Measurements from ENCODE around the gene TMC1. TPM values are rescaled to one million over a fixed set of nuclear protein-coding genes. Genes with fewer than 3 reads are reported as not detected.

The TMC1 gene
- total RNA-seq, 1 experiment from 2014 or later, result not detected

DNA sequence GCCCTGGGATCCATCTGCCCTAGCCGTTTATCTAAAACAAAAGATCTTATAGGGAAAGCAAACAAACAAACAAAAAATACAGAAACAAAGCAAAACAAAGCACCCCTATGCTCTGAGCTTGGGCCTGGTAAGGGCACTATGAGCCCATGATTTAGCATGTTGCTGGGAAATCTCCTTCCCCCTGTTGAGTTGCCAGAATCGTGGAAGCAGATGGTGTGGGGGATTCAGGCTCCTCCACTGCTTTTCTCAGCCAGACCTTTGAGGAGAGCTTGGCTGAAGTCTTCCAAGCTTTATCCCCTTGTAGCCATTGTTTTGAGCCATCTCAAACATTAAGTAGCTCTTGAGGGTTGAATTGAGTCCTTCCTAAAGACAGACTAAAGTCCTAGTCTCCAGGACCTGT lies 29.9 kb downstream of the TMC1 start:
- no peak for DNase-seq
- Histone ChIP-seq H3K4me3 (no peak overlapping the region), H3K27me3 (no peaks in the 10 kb centered on the region), H3K9me3 (no peaks in the 10 kb centered on the region), H3K36me3 (no peaks in the 10 kb centered on the region)

DNA sequence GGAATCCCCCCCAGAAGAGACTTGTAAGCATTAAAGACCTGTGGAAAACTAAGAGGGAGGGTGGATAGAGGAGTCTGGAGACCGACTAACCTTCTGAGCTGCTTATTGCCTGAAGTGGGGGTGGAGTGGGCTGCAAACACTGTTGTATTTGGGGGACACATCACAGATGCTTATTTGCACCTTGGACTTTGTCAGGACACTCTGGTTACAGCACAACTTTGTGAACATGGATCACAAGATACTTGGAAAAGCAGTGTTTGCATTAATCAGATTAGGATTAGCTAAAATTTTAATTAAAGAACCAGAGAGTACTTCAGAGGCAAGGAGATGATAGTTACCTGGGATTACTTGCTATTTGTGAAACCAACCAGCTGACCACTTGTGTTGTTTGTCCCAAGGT lies 30.9 kb downstream of the TMC1 start:
- Histone ChIP-seq H3K9me3 (no peaks in the 10 kb centered on the region), H3K27me3 (no peaks in the 10 kb centered on the region), H3K36me3 (no peaks in the 10 kb centered on the region), H3K4me3 (no peak overlapping the region)
- DNase-seq, result no peak

DNA sequence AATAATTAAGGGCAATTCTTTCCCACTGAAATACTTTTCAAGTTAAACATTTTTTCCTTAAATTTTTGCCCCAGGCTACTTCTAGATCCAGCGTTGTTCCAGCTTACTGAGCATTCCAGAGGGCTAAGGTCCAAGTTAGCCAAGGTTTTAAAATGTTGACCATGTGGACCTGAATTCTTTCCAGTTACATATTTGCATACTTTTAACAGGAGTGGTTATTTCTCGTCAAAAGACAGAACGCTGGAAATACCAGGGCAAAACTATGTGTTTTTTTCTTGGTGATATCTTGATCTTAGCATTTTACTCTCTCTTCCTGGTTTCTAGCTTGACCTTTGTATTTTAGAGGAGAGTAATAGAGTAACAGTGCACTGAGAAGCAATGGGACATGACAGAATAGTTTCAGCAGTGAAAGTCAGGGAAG lies 32.8 kb downstream of the TMC1 start:
- Histone ChIP-seq H3K36me3 (no peaks in the 10 kb centered on the region), H3K9me3 (no peaks in the 10 kb centered on the region), H3K4me3 (no peak overlapping the region), H3K27me3 (no peaks in the 10 kb centered on the region)
- peak; percentile 19 for DNase-seq

DNA sequence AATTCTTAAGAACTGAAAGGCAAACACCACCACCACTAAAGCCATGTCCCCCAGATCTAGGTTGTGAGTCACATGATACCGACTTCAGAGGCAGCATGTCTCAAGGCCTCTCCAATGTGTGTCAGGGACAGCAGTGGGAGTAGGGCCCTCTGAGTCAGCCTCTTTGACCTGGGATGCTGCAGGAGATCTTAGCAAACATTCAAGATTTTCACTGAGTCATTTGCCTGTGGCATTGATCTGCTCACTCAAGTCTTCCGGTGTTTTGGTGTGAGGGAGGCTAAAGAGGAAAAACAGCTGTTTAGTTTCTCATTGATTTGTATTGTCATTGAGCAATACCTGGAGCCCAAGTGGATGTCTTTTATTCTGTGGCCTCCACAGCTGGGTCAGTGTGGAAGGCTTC lies 36.1 kb downstream of the TMC1 start:
- peak; percentile 84 for DNase-seq
- no peaks in the 10 kb centered on the region for H3K27me3 ChIP-seq
- H3K9me3 ChIP-seq, result no peaks in the 10 kb centered on the region
- H3K36me3 ChIP-seq, result no peaks in the 10 kb centered on the region
- no peak overlapping the region for H3K4me3 ChIP-seq

GRCh38 chr9:72560086-72560485 lies 38.7 kb downstream of the TMC1 start:
- no peaks in the 10 kb centered on the region for H3K9me3 ChIP-seq
- no peaks in the 10 kb centered on the region for H3K36me3 ChIP-seq
- no peaks in the 10 kb centered on the region for H3K27me3 ChIP-seq
- DNase-seq, result no peak
- H3K4me3 ChIP-seq, result no peak overlapping the region

DNA sequence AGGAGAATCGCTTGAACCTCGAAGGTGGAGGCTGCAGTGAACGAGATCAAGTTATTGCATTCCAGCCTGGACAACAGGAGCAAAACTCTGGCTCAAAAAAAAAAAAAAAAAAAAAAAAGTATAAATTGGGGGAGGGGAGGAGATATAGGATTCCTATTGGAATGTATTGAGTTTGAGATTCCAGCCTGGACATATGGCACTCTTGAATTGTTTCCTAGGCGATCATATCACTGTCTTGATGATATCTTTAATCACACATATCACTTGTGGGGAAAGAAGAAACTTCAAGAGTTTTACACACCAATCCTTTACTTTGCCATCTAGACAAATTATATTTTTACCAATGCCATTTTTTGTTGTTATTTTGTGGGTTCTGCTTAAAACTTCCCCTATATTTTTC lies 42.4 kb downstream of the TMC1 start:
- no peak for DNase-seq
- Histone ChIP-seq H3K36me3 (no peaks in the 10 kb centered on the region), H3K9me3 (no peaks in the 10 kb centered on the region), H3K27me3 (no peaks in the 10 kb centered on the region), H3K4me3 (no peak overlapping the region)

DNA sequence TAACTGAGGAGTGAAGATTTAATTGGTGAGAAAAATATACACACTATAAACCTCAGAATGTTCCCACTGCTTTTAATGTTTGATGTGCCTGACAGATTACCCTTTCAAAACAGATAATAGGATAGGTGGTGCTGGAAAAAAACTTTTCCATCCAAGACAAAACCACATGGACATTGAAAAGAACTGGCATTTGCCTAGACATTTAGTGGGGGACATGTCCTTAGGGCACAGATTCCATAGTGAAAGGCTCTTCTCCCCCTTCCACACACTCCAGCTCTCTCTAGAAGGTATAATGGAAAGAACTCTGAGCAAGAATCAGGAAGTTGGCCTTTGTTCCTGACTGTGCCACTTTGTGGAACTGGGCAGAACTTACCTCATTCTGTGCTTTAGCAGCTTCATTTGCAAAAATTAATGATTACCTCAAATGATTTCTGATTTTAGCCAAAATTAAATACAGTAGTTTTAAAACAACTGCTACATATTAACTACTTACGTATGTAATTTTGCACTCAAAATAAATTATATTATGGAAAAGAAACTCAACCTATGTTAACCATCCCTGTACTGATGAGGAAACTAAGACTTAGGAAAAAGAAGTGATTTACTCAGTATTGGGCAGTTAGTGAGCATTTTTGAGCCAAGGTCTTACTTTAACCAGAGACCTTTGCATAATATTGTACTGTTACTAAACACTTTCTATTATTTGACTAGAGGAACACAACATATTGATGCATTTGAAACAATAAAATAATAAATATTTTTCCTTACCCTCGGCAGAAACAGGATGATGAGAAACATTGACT lies 43.3 kb downstream of the TMC1 start:
- Histone ChIP-seq H3K9me3 (no peaks in the 10 kb centered on the region), H3K27me3 (no peaks in the 10 kb centered on the region), H3K36me3 (no peaks in the 10 kb centered on the region), H3K4me3 (no peak overlapping the region)
- DNase-seq, result no peak

GRCh38 chr9:72565535-72565934 lies 44.1 kb downstream of the TMC1 start:
- Histone ChIP-seq H3K27me3 (no peaks in the 10 kb centered on the region), H3K9me3 (no peaks in the 10 kb centered on the region), H3K4me3 (no peak overlapping the region), H3K36me3 (no peaks in the 10 kb centered on the region)
- DNase-seq, result no peak

DNA sequence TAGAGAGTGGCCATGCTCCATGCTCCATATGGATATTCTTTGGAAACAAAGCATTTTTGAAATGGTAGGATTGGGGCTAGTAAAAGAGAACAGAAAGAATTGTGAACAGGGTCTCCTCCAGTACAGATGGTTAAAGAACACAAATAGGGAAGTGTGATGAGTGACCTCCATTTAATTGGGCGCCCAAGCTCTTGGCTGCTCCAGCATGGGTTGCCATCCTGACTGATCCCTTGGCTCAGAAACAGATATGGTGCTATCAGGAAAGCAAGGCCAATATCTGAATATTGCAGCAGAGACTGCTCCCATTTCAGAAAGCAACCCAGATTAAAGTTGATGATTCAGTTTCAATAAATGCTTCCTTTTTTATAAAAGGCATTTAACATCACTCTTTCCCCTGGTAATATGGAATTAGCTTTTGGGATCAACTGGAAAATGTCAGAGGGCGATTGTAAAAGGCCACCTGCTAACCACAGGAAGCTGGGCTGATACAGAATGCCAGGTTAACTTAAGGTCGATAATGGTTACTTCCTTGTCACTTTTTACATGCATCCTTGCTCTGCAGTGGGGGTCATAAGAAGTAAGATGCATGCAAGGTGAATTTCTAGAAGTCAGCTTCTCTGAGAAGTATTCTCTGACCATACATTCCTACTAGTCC lies 52.9 kb downstream of the TMC1 start:
- no peak for DNase-seq
- Histone ChIP-seq H3K9me3 (no peaks in the 10 kb centered on the region), H3K4me3 (no peak overlapping the region), H3K36me3 (no peaks in the 10 kb centered on the region), H3K27me3 (no peaks in the 10 kb centered on the region)

GRCh38 chr9:72575666-72576065 lies 54.3 kb downstream of the TMC1 start:
- Histone ChIP-seq H3K4me3 (no peak overlapping the region), H3K27me3 (no peaks in the 10 kb centered on the region), H3K9me3 (no peaks in the 10 kb centered on the region), H3K36me3 (no peaks in the 10 kb centered on the region)
- DNase-seq, result no peak

DNA sequence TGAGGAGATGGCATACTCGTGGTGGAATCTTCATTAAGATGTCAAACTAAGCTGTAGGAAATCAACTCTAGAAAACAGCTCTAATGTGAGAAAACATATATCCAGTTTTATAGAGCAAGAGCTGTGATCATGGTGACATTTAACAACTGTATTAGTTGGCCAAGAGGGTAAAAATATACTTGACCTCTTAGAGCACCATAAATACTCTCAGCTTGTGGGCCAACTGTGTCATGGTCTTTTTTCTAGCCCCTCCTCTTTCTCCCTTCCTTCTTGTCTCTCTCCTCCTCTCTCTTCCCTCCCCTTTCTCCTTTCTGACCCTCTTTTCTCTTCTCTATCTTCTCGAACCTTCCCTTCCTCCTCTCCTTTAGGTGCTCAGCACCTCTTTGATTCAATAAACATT lies 54.7 kb downstream of the TMC1 start:
- no peaks in the 10 kb centered on the region for H3K27me3 ChIP-seq
- no peaks in the 10 kb centered on the region for H3K36me3 ChIP-seq
- H3K4me3 ChIP-seq, result no peak overlapping the region
- no peaks in the 10 kb centered on the region for H3K9me3 ChIP-seq
- no peak for DNase-seq

DNA sequence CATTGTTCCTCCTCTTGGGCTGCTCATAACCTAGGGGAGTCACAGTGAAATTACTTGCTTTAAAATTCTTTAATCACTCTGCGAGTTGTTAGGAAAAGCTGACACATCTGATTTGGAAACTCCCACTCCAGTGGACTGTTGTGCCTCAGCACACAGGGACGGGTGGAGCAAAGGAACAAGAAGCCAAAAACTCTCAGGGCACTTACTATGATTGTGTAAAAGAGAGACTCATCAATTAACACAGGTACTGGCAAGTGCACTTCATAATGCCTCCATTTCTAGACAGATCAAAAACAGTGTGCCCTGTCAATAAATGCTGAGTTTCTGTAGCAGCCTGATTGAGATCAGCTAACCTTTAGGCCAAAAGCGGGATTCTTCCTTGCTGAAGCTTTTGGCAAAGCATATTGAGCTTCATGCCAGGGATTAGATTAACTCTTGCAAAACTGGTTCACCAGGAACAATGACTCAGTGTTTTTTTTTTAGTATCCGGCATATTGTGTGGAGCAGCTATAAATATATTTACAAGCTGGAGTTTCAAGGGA lies 55.9 kb downstream of the TMC1 start:
- Histone ChIP-seq H3K9me3 (no peaks in the 10 kb centered on the region), H3K27me3 (no peaks in the 10 kb centered on the region), H3K36me3 (no peaks in the 10 kb centered on the region), H3K4me3 (no peak overlapping the region)
- DNase-seq, result peak; percentile 31

DNA sequence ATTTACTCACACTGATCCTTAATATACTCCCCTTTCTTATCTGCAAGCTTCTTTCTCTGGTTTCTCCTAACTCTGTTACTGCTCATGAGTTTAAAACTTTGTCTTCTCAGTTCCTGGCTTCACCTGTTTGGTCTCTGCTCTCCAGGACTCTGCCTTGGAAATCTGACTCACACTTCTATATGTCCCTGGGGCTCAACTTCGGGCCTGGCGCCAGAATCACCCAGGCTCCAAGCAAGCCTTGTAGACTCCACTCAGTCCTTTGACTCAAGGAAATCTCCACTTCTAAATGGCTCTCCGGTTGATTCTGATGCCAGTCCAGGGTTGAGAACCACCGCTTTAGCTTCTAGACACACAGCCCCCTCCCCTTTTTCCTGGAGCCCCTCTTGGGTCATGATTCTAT lies 57.8 kb downstream of the TMC1 start:
- Histone ChIP-seq H3K27me3 (no peaks in the 10 kb centered on the region), H3K9me3 (no peaks in the 10 kb centered on the region), H3K36me3 (no peaks in the 10 kb centered on the region), H3K4me3 (no peak overlapping the region)
- peak; percentile 71 for DNase-seq

GRCh38 chr9:72579880-72580550 lies 58.6 kb downstream of the TMC1 start:
- no peaks in the 10 kb centered on the region for H3K27me3 ChIP-seq
- no peaks in the 10 kb centered on the region for H3K9me3 ChIP-seq
- H3K4me3 ChIP-seq, result no peak overlapping the region
- H3K36me3 ChIP-seq, result no peaks in the 10 kb centered on the region
- DNase-seq, result no peak

DNA sequence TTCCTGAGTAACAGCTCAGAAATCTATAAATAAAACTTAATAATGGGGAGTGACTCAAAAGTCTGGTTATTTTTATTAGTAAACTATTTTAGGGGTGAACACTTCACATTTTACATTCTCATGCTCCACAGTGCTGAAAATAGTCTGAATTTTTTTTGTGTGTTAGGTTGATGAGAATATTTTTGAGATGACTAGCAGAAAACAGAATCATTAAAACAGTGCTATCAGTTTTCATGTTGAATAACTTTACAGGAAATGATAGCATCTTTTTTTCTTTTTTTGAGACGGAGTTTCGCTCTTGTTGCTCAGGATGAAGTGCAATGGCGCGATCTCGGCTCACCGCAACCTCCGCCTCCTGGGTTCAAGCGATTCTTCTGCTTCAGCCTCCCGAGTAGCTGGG lies 60.3 kb downstream of the TMC1 start:
- Histone ChIP-seq H3K9me3 (no peaks in the 10 kb centered on the region), H3K4me3 (no peak overlapping the region), H3K27me3 (no peaks in the 10 kb centered on the region), H3K36me3 (no peaks in the 10 kb centered on the region)
- DNase-seq, result no peak

- DNase-seq, result no peak
- Histone ChIP-seq H3K9me3 (no peaks in the 10 kb centered on the region), H3K4me3 (no peak overlapping the region), H3K36me3 (no peaks in the 10 kb centered on the region), H3K27me3 (no peaks in the 10 kb centered on the region)
Measured at GRCh38 chr9:72583370-72583769, 62.0 kb downstream of the TMC1 start.

GRCh38 chr9:72586388-72587130 lies 65.2 kb downstream of the TMC1 start:
- peak; percentile 46 for DNase-seq
- no peaks in the 10 kb centered on the region for H3K36me3 ChIP-seq
- no peaks in the 10 kb centered on the region for H3K27me3 ChIP-seq
- H3K9me3 ChIP-seq, result no peaks in the 10 kb centered on the region
- no peak overlapping the region for H3K4me3 ChIP-seq
